ENCODE results near the gene TSN.

TSN gene

DNA sequence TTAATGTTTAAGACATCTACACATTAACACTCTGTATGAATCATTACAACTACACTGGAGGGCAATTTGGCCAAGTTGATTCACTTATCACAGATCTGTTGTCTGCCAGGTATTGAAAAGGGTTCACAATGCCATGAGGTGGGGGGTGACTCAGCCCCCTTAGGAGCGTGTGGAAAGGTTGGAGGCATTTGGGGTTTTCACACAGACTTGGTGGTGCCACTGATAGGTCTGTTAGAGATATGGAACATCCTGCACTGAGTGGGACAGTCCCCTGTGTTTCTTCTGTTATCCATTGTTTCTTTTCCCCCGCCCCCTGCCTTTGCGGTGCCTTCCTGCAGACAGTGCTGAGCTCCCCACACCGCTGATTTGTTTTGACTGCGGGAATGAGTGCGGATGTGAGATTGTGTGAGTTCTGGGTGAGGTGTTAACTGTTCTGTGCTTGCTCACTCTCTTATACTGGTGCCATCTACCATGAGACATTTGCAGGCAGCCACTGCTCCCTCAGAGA, 9.3 kb upstream of the TSN start:
- DNase-seq (ENCODE audit: low read depth in 3 of 3): peak in 1 of 3 donors; percentile 61

- no peak for DNase-seq (ENCODE audit: low read depth in 3 of 3)
Observed at GRCh38 chr2:121748202-121748601, 7.2 kb upstream of the TSN start.

DNA sequence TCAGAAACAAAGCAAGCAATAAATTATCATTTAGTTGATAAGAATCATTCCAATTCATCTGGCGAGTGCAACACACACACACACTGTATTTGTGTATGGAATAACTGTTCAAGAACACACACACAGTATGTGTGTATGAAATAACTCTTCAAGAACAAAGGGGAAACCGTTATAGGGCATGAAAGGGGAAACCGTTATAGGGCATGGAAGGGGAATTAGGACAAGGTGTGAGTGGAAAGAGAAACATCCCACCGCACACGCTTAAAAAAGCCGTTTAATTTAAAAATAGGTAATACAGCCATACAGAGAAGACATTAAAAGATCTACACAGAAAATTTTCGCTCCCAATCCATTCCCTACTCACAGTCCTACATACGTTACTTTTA, 607 bp upstream of the TSN start:
- DNase-seq (ENCODE audit: low read depth in 3 of 3): no peak

- DNase-seq (ENCODE audit: low read depth in 3 of 3): no peak
Observed at GRCh38 chr2:121764681-121765228, 9.3 kb downstream of the TSN start.

- DNase-seq (ENCODE audit: low read depth in 3 of 3): no peak
Observed at GRCh38 chr2:121766624-121767023, 11.2 kb downstream of the TSN start.

DNA sequence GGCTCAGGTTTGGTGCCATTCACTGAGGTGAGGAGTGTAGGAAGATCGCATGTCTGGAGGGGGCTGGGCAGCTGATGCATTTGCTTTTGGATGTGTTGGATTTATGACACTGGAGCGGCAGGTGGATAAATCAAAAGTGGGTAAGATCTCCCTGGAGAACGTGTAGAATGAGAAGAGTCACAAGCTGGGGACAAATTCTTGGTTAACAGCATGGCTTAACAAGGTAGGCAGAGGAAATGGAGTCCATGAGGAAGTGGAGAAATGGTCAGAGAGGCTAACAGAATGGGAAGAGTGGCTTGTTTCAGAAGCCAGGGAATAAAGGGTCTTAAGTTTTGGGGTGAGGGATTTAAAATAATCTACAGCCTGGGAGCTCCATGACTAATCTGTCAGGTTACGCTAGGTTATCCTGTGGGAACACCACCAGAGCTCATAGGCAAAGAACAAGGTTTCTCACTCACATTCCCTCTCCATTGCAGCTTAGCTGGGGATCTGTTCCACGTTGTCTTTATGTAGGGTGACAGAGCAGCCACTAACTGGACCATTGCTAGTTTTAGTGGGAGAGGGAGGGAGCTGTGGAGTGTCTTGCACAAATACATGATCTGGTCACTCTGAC, 12.8 kb downstream of the TSN start:
- DNase-seq (ENCODE audit: low read depth in 3 of 3): no peak

GRCh38 chr2:121771976-121772742, 16.7 kb downstream of the TSN start:
- DNase-seq (ENCODE audit: low read depth in 3 of 3): no peak

DNA sequence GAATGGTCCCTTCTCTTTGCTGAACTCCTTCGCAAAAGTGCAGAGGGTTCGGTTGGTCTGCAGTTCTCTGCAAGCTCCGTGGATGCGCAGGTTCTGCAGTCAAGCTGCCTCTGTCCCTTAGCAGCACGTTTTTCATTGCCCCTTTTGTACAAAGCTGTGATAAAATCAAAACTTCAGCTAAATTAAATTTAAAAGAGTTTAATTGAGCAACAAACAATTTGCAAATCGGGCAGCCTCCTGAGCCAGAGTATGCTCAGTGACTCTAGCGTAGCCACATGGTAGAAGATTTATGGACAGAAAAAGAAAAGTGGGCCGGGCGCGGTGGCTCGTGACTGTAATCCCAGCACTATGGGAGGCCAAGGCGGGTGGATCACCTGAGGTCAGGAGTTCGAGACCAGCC, 18.8 kb downstream of the TSN start:
- DNase-seq (ENCODE audit: low read depth in 3 of 3): no peak

GRCh38 chr2:121776361-121776760, 20.9 kb downstream of the TSN start:
- DNase-seq (ENCODE audit: low read depth in 3 of 3): no peak

DNA sequence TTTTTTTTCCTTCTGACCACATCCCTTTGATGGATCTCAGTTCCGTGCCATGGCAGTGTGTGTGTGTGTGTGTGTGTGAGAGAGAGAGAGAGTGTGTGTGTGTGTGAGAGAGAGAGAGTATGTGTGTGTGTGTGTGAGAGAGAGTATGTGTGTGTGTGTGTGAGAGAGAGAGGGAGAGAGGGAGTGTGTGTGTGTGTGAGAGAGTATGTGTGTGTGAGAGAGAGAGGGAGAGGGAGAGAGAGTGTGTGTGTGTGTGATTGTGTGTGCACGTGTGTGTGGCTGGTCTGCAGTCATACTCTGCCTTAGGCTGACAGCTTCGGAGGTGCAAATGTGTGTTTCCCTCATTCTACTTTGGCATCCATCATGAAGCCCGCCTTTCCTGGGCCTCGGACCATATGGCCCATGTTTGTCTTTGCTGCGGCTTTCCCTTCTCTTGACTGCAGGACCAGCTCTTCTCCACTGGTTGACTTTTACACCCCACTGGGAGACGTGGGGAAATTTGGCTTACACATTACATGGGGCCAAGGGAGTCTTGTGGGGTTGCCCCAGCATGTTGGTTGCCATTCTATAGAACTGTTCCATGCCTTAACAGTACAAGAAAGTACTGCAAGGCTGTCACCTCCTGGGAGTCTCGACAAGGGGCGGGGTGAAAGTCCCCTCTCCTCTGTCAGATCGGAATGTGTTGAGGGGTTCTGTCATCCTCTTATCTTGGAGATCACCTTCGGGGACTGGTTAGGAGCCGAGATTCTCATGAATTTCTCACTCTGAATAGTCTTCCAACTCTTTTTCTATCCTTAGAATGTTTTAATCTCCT, 21.6 kb downstream of the TSN start:
- no peak for DNase-seq (ENCODE audit: low read depth in 3 of 3)

- no peak for DNase-seq (ENCODE audit: low read depth in 3 of 3)
Observed at GRCh38 chr2:121777699-121778058, 22.2 kb downstream of the TSN start.

GRCh38 chr2:121778741-121779487, 23.5 kb downstream of the TSN start:
- no peak for DNase-seq (ENCODE audit: low read depth in 3 of 3)

GRCh38 chr2:121783180-121783579, 27.7 kb downstream of the TSN start:
- no peak for DNase-seq (ENCODE audit: low read depth in 3 of 3)

GRCh38 chr2:121788685-121789084, 33.2 kb downstream of the TSN start:
- no peak for DNase-seq (ENCODE audit: low read depth in 3 of 3)

- no peak for DNase-seq (ENCODE audit: low read depth in 3 of 3)
Observed at GRCh38 chr2:121790276-121790956, 35.0 kb downstream of the TSN start.

GRCh38 chr2:121791290-121791689, 35.8 kb downstream of the TSN start:
- no peak for DNase-seq (ENCODE audit: low read depth in 3 of 3)

DNA sequence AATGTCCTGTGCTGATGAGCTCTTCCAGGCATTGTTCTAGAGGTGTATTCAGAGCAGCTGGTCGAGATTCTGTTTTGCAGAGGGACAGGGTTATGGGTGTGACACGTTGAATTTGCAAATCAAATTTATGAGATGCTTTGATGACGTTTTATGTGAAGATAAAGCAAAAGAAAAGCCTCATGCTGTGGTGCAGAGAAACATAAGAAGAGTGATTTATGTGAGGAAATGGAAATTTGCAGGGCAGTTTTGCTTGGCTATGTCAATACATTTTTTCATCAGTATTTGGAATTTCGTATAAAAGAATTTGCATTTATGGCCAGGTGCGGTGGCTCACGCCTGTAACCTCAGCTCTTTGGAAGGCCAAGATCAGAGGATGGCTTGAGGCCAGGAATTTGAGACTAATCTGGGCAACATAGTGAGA, 36.4 kb downstream of the TSN start:
- no peak for DNase-seq (ENCODE audit: low read depth in 3 of 3)

- no peak for DNase-seq (ENCODE audit: low read depth in 3 of 3)
Observed at GRCh38 chr2:121793816-121794215, 38.4 kb downstream of the TSN start.

DNA sequence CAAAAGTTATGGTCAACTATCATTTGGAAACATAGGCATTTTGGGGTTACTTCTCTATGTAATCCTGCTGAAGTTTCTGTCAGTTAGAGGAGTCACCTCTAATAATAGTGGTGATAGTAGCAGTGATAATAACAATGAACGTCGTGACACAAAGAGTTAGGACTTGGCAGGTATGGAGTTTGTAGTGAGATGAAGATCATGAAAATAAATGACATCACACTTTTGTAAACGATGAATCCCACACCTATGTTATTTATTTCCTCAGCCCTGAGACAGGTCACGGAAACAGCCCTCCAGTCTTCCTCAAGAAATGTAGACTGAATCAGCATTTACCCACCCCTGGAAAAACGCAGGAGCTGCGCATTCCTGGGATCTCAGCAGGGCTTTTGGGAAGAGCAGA, 38.8 kb downstream of the TSN start:
- no peak for DNase-seq (ENCODE audit: low read depth in 3 of 3)

- DNase-seq (ENCODE audit: low read depth in 3 of 3): no peak
Observed at GRCh38 chr2:121796239-121796638, 40.8 kb downstream of the TSN start.

GRCh38 chr2:121798617-121799016, 43.2 kb downstream of the TSN start:
- no peak for DNase-seq (ENCODE audit: low read depth in 3 of 3)

All from stimulated activated CD4-positive, alpha-beta T cell treated with anti-CD3 and anti-CD28 coated beads, TNF-alpha, amount 100 ng/mL, for 48 hours (primary cell).